ENCODE data around the gene SART3. TPM values are rescaled to one million over a fixed set of nuclear protein-coding genes. Genes with fewer than 3 reads are reported as not detected.

The SART3 gene
- total RNA-seq, 1 donor from 2014 or later, result 24.9 TPM

GRCh38 chr12:108514973-108515814, 45.8 kb downstream of the SART3 start, which contains the start of gene FICD:
TSS of gene FICD (plus strand) at chr12:108515277. CDS start at chr12:108516973, 1,696 bp downstream.
- Histone ChIP-seq H3K4me1 (peaks cover 20% of the 10 kb centered on the region), H3K4me3 (peak within 1 kb of the TSS; percentile 98), H3K36me3 (peaks cover 29% of the 10 kb centered on the region), H3K27ac (replicated peaks) (peak within 1 kb of the TSS; percentile 80), H3K27me3 (ENCODE audit: low read depth) (no peaks in the 10 kb centered on the region), H3K9me3 (replicated peaks) (no peaks in the 10 kb centered on the region)
- no peak for TF ChIP-seq CTCF (IDR thresholded peaks at IDR 0.05; ENCODE audit: borderline replicate concordance)
- peak; percentile 100 for DNase-seq
- intact Hi-C loops (cut with micrococcal nuclease), result no loop called here

- DNase-seq, result no peak
- Histone ChIP-seq H3K4me3 (peak overlapping the region; percentile 98), H3K9me3 (replicated peaks) (no peaks in the 10 kb centered on the region), H3K36me3 (peaks cover 22% of the 10 kb centered on the region), H3K4me1 (peaks cover 20% of the 10 kb centered on the region), H3K27me3 (ENCODE audit: low read depth) (no peaks in the 10 kb centered on the region), H3K27ac (replicated peaks) (peak overlapping the region; percentile 46)
- no peak for TF ChIP-seq CTCF (IDR thresholded peaks at IDR 0.05; ENCODE audit: borderline replicate concordance)
- intact Hi-C loops (cut with micrococcal nuclease), result no loop called here
Observed at GRCh38 chr12:108514468-108514972, 46.5 kb downstream of the SART3 start.

GRCh38 chr12:108511633-108512540, 49.1 kb downstream of the SART3 start:
- peak; percentile 91 for TF ChIP-seq CTCF (IDR thresholded peaks at IDR 0.05; ENCODE audit: borderline replicate concordance)
- Histone ChIP-seq H3K36me3 (no peaks in the 10 kb centered on the region), H3K27me3 (ENCODE audit: low read depth) (peaks cover 8% of the 10 kb centered on the region), H3K4me1 (peaks cover 20% of the 10 kb centered on the region), H3K9me3 (replicated peaks) (no peaks in the 10 kb centered on the region), H3K27ac (replicated peaks) (no peak overlapping the region), H3K4me3 (no peak overlapping the region)
- intact Hi-C loops (cut with micrococcal nuclease), result no loop called here
- peak; percentile 56 for DNase-seq

- Histone ChIP-seq H3K4me1 (peaks cover 10% of the 10 kb centered on the region), H3K9me3 (replicated peaks) (no peaks in the 10 kb centered on the region), H3K27ac (replicated peaks) (no peak overlapping the region), H3K4me3 (no peak overlapping the region), H3K27me3 (ENCODE audit: low read depth) (peaks cover 17% of the 10 kb centered on the region), H3K36me3 (no peaks in the 10 kb centered on the region)
- DNase-seq, result no peak
- TF ChIP-seq CTCF (IDR thresholded peaks at IDR 0.05; ENCODE audit: borderline replicate concordance), result no peak
- intact Hi-C loops (cut with micrococcal nuclease), result no loop called here
Observed at GRCh38 chr12:108510836-108511235, 50.1 kb downstream of the SART3 start.

- TF ChIP-seq CTCF (IDR thresholded peaks at IDR 0.05; ENCODE audit: borderline replicate concordance), result no peak
- Histone ChIP-seq H3K9me3 (replicated peaks) (no peaks in the 10 kb centered on the region), H3K27ac (replicated peaks) (no peak overlapping the region), H3K4me3 (no peak overlapping the region), H3K36me3 (no peaks in the 10 kb centered on the region), H3K27me3 (ENCODE audit: low read depth) (peaks cover 26% of the 10 kb centered on the region), H3K4me1 (peaks cover 3% of the 10 kb centered on the region)
- intact Hi-C loops (cut with micrococcal nuclease), result no loop called here
- no peak for DNase-seq
Observed at GRCh38 chr12:108509806-108510205, 51.2 kb downstream of the SART3 start.
